Lower leg skin (tissue), 4 donors: ENCODE measurements around the gene RCCD1. TPM values are rescaled to one million over a fixed set of nuclear protein-coding genes. Genes with fewer than 3 reads are reported as not detected.

ENCODE experiments used
- DNase-seq, 2 donors: peaks; one replicate each; pipeline ENCODE4 v3.0.0-alpha.2; 2019; ENCODE audit warnings: low spot score in 2 of 2
- H3K4me3 ChIP-seq: fragments of 200-600 bp; sonication (generic); 2 replicates; pipeline ENCODE4 v1.5.1; 2017; ENCODE audit warnings: mild to moderate bottlenecking, low read depth; ENCODE audit not compliant: poor library complexity, severe bottlenecking
- CTCF ChIP-seq, 3 donors: fragments of 450-650 bp; IDR thresholded peaks; one replicate each; pipeline ENCODE4 v1.5.1; 2016; ENCODE audit warnings: antibody characterized with exemption in 3 of 3, mild to moderate bottlenecking in 3 of 3, moderate library complexity in 2 of 3
- POLR2A ChIP-seq, 2 donors: fragments of 450-650 bp; IDR thresholded peaks; one replicate each; pipeline ENCODE4 v1.6.1; 2016 to 2017; ENCODE audit warnings: antibody characterized with exemption in 2 of 2, mild to moderate bottlenecking in 1 of 2, moderate library complexity in 1 of 2
- WGBS, 2 donors: methylation state at CpG; one replicate each; pipeline ENCODE4 v1.1.5; 2018; 5-methylcytosine and 5-hydroxymethylcytosine counted together
- intact Hi-C: fragments of 100-400 bp; cut with DNase I; formaldehyde crosslinking; loops from one replicate; pipeline ENCODE4 v1.15.0; 2023; ENCODE audit warnings: low total_unique reads
- total RNA-seq, 4 donors: library from RNA; depleted of rRNA; stranded (reverse); fragments of >200 nt; gene quantifications; one replicate each; pipeline ENCODE4 v1.1.0, GENCODE V29; 2016

Gene RCCD1
- total RNA-seq, 4 donors from 2014 or later, result 11.0 to 24.5 (median 14.1) TPM

- no peak overlapping the region for H3K4me3 ChIP-seq
- no peak for DNase-seq
- TF ChIP-seq CTCF (IDR thresholded peaks at IDR 0.05), result no peak
- TF ChIP-seq POLR2A (IDR thresholded peaks at IDR 0.05), result no peak
- WGBS, 2 donors, result 93 to 97% methylated on average over 7 of the region's 7 CpGs
- intact Hi-C loops, result no loop called here
Observed at GRCh38 chr15:90912770-90913075, 42.0 kb upstream of the RCCD1 start.

DNA sequence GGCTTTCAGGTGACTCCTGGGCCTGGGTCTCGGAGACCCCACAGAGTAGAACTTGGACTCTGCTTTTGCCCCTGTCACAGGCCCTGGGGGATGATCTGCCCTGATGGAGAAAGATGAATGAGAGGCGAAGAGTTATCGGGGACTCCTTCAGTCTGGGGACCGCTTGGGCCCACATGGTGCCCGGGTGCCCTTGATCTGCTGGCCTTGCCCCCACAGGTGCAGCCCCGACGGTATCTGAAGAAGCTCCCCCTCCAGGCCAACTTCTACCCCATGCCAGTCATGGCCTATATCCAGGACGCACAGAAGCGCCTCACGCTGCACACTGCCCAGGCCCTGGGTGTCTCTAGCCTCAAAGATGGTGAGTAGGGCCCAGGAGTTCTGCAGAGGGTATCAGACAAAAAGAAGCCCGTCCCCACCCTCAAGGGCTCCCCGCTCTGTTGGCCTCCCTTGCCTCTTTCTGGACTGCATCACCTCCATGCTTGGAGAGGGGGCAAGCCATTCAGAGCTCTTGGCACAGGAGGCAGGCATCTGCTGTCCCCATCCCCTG lies 41.2 kb upstream of the RCCD1 start:
- TF ChIP-seq POLR2A (IDR thresholded peaks at IDR 0.05) (no peak), CTCF (IDR thresholded peaks at IDR 0.05) (no peak)
- intact Hi-C loops, result no loop called here
- 92 to 95% methylated on average over 12 of the region's 12 CpGs for WGBS, 2 donors
- no peak overlapping the region for H3K4me3 ChIP-seq
- DNase-seq, result no peak

DNA sequence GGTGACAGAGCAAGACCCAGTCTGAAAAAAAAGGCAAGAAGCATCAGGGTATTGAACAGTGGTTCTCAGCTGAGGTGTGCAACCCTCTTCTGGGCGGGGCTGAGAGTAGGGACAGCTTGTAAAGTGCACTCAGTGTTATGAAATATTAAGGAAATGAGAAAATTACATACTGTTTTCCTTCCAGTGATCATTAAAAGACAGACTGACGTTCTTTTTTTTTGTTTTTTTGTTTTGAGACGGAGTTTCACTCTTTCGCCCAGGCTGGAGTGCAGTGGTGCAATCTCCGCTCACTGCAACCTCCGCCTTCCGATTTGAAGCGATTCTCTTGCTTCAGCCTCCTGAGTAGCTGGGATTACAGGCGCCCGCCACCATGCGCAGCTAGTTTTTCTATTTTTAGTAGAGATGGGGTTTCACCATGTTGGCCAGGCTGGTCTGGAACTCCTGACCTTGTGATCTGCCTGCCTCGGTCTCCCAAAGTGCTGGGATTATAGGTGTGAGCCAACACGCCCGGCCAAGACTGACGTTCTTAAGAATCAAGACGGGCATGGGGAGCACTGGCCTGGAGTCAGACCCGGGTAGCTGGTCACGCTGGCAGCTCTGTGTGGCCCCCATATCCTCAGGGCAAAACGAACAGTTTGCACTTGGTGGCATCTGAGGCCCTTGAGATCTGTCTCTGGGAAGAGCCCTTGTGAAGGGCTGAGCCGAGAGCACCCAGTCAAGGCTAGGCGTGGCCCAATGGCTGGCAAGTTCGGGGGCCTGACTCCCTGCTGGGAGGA lies 40.2 kb upstream of the RCCD1 start:
- intact Hi-C loops, result no loop called here
- DNase-seq, result no peak
- WGBS, 2 donors, result 89% methylated on average over 22 of the region's 22 CpGs
- H3K4me3 ChIP-seq, result no peak overlapping the region
- TF ChIP-seq POLR2A (IDR thresholded peaks at IDR 0.05), result no peak
- TF ChIP-seq CTCF (IDR thresholded peaks at IDR 0.05), result no peak

DNA sequence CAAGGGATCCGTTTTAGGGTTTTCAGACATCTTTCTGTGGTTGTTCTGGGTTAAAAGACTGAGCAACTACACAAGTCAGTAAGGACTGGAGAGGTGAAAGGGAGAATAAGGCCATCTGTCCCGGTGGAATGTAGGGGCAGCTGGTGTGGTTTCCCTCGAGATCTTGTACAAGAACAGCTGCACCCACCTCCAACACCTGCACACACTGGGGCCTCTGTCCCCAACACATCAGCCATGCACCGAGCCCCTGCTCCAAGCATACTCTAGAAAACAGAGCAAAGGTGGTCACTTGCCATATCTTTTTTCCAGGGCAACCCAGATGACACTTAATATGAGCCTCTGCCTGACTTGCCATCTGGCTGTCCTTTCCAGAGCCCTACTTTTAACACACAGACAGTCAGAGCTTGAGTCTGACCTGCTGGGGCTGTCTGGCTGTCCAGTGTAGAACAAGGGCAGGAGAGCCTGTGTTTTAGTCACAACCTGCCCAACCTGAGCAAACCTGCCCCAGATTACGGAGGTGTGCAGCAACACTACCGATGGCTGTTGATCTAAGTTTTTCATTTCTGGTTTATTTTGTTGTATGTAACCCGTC lies 39.4 kb upstream of the RCCD1 start:
- intact Hi-C loops, result no loop called here
- no peak overlapping the region for H3K4me3 ChIP-seq
- no peak for DNase-seq
- TF ChIP-seq POLR2A (IDR thresholded peaks at IDR 0.05) (no peak), CTCF (IDR thresholded peaks at IDR 0.05) (no peak)
- 82% methylated on average over 7 of the region's 7 CpGs for WGBS, 2 donors

DNA sequence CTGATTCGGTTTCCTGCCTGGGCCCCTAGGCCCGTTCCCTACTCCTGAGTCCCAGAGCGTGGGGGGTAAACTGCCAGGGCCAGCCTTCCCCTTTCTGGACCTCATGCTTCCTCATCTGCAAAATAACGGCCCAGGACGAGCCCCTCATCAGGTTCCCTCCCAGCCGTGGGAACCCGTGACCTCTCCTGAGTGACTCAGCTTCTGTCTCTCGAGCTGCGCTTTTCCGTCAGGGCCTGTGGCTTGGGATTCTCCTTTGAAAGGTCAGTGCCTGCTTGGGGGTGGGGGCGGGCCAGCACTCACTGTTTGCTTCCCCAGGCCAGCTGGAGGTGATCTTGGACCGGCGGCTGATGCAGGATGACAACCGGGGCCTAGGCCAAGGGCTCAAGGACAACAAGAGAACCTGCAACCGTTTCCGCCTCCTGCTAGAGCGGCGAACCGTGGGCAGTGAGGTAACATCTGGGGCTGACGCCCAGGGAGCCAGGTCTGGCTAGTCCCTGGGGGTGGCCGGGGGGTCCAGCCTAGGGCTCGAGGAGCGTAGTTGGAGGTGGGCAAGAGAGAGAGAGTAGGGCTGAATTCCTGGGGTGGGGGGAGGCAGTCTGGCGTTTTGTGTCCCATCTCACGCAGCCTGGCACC lies 38.8 kb upstream of the RCCD1 start:
- intact Hi-C loops, result no loop called here
- H3K4me3 ChIP-seq, result no peak overlapping the region
- TF ChIP-seq POLR2A (IDR thresholded peaks at IDR 0.05) (no peak), CTCF (IDR thresholded peaks at IDR 0.05) (no peak)
- peak; percentile 51 to 91 for DNase-seq
- WGBS, 2 donors, result 81 to 87% methylated on average over 24 to 25 of the region's 25 CpGs
